Measurements from ENCODE around the gene CHCHD3.

The CHCHD3 gene

DNA sequence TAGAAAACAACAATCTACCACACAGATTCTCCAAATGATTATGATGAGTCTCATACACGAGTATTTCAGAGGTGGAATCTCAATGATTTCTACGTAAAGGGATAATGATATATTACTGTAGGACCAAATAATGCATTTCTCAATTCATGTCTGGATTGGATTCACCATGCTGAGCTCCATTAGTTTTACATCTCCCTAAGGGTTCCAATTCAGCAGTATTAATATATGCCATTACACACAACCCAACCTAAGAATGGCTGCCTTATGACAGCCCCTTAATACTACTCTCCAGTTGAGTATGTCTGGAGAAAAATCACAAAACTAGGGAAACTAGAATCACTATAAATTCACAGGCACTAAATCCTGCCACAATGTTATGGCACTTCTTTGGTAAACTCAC lies 271.3 kb downstream of the CHCHD3 start:
- no peak for DNase-seq (ENCODE audit: low spot score)

GRCh38 chr7:132806834-132807233 lies 275.1 kb downstream of the CHCHD3 start:
- no peak for DNase-seq (ENCODE audit: low spot score)

DNA sequence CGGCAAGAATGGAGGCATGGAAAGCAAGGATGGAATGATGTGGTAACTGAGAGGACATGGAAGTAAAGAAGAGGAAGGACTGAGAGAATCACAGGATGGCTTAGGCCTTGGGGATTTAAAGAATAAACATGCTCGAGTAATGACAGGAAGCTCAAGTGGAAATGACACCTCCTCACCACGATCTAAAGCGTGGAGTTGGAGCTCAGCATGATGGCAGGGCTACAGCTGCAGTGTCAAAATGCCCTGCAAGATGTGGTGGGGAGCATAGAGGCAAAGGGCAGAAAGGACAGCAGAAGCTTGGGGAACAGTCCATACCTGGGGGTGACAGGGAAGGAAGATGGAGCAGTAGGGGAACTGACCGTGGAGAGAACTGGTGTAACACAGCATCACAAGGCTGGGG lies 276.1 kb downstream of the CHCHD3 start:
- DNase-seq (ENCODE audit: low spot score), result no peak

DNA sequence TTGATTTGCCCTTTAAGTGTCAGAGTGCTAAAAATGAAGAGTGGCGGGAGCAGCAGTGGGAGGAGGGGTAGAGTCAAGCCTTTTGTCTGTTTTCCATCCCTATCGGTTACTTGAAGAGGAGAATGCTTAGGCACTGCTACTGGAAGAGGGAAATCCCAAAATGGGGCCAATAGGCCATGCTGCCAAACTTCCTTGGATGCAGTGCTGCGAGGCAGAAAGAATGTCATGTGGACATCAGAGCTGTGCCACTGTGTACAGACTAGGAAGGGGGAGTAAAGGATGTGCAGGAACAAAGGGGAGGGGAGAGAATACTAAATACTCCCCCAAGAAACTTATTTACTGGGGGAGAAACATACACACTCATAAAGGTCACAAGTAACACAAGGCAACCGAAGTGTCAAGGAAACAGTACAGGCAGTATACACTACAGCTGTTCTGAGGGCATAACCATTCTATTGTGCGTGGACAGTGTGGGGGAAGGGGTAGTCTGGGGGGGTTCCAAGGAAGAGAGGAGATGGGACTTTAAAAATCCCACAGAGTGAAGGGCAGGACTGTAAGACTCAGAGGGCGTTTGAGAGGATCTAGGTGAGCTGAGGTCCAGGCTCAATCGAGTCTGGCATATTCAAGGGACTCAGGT lies 276.9 kb downstream of the CHCHD3 start:
- DNase-seq (ENCODE audit: low spot score), result no peak

DNA sequence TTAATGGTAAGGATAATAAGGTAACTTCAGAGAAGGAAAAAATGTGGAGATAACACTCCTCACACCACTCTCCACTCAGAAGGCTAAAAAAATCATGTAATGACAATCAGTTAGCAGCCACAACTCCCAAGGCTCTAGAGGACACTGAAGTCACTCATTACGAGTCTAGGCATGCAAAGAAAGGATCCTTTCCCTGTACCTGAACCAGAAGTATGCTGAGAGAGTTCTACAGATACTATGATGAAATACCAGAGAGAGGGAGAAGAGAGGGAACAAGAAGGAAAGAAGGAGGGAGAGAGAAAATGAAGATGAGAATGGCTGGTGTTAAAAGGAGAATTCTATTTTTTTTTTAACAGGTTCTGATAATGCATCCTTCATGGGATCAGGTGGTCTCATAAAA lies 281.4 kb downstream of the CHCHD3 start:
- no peak for DNase-seq (ENCODE audit: low spot score)

DNA sequence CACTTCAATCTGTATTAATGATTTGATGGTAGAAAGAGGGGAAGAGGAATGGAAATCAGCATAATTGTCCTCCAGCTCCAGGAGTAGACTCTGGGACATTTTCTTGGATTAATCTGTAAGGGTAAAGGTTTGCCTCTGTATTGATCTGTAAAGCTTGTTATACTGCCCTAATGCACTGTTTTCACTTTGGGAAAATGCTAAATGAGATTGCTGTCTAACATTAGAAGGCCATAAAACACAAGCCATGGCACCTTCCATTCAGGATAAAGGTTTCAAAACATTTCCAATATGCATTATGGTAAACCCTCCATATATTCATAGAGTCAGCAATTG lies 282.8 kb downstream of the CHCHD3 start:
- DNase-seq (ENCODE audit: low spot score), result no peak

- no peak for DNase-seq (ENCODE audit: low spot score)
Observed at GRCh38 chr7:132797152-132797551, 284.7 kb downstream of the CHCHD3 start.

DNA sequence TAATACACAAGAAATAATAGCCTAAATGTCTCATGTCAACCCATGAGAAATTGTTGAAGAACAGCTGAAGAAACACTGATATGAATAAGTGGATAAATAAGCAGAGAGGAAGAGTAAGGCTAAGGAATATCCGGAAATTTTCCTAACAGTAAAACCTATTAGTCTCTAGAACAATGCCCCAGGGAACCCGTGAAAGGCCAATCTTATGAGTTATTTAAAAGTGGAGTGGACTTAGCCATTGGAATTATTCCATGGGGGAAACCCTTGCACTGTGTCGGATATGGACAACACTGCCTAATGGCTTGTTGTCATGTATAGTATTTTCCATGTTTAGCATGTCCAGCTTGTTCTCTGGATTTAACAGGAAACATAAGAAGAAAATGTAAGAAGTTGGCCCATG lies 288.4 kb downstream of the CHCHD3 start:
- no peak for DNase-seq (ENCODE audit: low spot score)

DNA sequence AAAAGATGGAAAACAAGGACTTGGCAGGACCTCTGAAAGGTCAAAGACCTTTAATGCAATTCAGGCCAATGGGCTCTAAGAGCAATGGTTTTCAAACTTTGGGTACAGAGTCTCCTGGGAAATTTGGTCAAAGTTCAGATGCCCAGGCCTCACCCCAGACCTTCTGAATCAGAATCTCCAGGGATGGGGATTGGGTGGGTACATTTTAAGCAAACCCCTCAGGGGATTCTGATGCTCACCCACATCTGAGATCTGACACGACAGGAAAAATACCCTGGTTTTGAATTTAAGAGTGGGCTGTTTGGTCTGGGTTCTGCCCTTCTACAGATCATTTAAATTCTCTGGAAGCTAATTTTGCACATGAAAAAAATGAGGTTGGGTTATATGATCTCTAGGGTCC lies 290.9 kb downstream of the CHCHD3 start:
- DNase-seq (ENCODE audit: low spot score), result no peak

DNA sequence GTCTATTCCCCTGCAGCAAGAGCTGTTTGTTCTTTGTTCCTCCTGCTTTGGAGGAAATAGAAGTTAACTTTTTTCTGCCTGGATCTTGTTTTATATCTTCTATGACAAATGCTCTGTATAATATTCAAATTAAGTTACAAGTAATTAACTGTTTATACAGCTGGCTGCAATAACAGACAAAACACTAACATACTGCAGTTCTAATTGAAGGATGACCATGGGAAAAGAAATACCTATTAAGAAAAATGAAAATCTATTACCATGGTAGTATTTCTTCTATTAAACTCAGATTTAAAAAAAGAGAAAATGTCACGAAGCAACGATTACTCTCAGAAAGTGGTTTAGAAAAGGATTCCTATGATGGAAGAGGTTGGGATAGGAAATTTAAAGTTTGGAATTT lies 291.8 kb downstream of the CHCHD3 start:
- no peak for DNase-seq (ENCODE audit: low spot score)

DNA sequence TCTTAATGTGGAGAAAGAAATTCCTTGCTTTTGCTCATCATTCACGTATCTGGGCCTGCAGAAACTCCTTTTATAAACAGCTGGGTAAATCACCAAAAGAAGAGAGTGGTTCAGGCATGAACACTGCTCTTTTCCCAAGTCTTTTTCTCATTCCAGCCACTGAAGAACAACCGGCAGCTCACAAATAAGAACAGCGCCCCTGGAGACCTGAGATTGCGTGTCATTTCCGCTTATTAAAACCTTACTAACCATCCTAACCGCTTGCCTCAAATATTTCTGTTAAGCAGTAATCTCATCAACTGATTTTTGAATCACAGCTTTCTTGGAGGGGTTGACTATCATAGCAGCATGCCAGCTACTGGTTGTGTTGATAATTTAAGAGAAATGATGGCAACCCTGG lies 292.6 kb downstream of the CHCHD3 start:
- no peak for DNase-seq (ENCODE audit: low spot score)

DNA sequence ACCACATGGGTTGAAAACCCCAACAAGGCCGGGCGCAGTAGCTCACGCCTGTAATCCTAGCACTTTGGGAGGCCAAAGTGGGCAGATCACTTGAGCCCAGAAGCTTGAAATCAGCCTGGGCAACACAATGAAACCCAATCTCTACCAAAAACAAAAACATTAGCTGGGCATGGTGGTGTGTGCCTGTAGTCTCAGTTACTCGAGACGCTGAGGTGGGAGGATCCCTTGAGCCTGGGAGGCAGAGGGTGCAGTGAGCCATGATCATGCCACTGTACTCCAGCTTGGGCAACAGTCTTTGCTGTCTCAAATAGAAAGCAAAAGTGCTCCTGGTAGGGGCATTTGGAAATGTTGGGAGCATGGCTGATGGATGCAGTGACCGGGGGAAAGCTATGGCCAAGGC lies 296.0 kb downstream of the CHCHD3 start:
- no peak for DNase-seq (ENCODE audit: low spot score)

DNA sequence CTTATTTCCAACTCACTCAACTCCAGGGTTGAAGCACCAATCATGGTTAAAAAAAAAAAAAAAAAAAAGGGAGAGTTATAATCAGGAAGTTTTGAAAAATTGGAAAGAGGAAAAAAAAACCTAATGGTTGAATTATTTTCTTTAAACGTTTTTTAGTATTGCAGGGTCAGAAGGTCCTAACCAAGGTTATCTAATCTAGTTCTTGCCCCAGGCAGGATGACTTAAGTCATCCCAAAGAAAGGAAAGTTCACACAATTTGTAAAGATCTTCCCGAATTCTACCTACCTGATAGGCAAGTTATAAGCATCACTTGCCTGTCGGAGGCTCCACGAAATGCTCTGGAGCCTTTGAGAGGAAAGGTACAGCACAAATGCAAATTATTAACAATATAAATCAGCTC lies 297.5 kb downstream of the CHCHD3 start:
- DNase-seq (ENCODE audit: low spot score), result no peak

DNA sequence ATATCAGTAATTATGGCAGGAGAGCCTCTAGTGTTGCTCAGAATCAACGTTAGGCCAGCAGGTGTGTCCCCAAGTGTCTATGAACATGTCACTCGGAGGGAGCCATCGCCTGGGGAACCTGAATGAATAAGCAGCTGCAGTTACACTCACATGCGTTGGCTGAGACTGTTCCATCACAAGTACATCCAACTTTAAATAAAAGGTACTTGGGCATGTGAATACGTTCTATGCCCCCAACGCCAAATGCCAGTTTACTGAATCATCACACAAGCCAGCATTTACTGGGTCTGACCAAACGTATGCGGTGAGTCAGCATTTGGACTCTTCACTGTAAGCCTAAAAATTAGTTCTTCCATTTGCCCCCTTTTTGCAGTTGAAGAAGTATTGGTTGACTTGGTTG lies 298.1 kb downstream of the CHCHD3 start:
- DNase-seq (ENCODE audit: low spot score), result peak; percentile 70

- no peak for DNase-seq (ENCODE audit: low spot score)
Observed at GRCh38 chr7:132782777-132783640, 298.9 kb downstream of the CHCHD3 start.

DNA sequence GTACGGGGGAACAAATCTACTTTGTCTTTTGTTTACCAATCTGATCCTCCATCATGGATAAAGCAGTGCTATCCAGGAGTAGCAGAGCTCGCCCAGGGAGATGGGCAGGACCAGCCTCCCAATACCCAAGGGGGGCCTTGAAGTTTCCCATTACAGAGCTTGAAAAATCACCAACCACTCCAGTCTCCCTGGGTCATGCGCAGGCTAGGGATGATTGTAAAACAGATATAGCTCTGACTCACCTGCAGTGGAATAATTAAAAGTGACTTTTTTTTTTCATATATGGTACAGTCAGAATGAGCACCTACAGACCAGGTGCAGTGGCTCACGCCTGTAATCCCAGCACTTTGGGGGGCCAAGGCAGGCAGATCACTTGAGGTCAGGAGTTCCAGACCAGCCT lies 301.1 kb downstream of the CHCHD3 start:
- no peak for DNase-seq (ENCODE audit: low spot score)

DNA sequence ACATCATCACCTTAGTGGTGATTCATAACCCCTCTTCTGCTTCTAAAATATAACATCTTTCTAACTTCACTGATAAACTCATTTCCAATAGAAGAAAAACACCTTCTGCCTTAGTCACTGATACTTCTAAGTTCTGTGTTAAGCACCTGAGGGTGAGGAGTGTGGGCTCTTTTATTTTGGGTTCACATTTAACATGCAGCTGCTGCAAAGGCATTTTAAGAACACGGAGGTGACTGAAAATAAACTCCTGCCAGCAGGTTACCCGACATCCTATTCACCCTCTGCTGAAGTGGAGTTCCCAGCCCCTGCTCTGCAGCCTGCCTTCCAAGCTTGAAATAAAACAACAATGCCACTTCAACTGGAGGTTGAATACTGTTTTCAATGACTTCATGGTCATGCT lies 302.7 kb downstream of the CHCHD3 start:
- no peak for DNase-seq (ENCODE audit: low spot score)

DNA sequence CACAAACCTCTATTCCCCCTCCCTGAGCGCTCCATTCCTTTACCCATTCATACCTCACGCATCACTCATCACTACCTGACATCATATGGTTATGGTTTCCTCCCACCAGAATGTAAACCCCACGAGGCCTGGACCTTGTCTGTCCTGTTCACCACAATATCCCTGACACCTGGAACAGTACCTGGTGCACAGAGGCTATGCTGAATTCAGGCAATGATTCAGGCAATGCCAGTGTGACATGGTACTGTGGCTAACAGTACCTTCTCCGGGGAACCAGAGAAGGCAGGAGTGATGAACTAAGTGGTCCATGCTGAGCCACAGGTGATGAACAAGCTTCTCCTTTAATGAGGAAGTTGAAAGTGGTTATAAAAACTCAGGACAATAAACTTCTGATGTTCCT lies 303.1 kb downstream of the CHCHD3 start:
- DNase-seq (ENCODE audit: low spot score), result no peak

DNA sequence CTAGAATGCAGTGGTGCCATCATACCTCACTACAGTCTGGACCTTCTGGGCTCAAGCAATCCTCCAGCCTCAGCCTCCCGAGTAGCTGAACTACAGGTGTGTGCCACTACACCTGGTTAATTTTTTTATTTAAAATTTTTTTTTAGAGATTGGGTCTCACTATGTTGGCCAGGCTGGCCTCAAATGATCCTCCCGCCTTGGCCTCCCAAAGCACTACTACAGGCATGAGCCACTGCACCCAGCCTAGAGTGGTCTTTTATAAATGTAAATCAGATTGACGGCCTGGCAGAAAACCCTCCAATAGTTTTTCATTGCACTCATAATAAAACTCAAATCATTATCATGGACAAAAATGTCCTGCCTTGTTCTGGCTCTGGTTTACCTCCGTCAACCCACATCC lies 303.9 kb downstream of the CHCHD3 start:
- DNase-seq (ENCODE audit: low spot score), result no peak

DNA sequence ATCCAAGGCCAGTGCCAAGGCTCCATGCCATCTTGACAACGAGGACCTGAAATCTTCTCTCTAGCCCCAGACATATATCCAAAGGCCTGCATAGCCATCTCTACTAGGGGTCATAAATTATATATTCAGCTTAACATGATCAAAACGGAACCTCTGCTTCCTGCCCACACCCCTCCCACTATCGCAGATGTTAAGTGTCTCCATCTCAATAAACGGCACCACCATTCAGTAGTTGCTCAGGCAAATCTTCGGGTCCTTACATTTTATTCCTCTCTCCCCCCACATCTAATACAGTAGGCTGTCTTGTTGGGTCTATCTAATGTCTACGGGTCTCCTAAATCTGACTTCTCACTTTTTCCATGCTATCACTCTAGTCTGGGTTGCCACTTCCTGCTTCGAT lies 304.5 kb downstream of the CHCHD3 start:
- DNase-seq (ENCODE audit: low spot score), result no peak

DNA sequence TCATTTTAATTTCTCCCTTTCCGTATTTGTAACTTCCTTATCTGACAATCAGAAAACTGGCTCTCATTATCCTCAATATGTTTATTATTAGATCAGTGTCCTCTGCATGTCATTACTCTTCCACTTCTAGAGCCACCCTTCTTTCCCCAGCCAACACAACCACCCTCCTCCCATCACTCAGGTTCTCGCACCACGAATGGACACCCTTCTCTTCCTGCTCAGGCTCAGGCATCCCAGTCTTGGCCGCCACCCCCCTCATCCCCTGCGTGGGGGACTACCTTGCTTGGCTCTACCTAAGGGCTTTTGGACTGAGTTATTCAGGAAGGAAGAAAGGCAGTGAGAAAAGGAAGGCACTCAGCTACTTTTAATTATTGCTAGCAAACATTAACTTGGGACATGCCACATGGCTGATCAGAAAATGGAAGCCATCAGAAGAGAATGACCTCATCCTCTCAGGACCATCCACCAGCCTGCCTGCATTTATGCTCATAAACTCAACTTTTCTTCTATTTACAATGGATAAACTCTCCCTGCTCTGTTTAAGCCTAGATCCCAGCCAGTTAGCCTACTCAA lies 305.8 kb downstream of the CHCHD3 start:
- no peak for DNase-seq (ENCODE audit: low spot score)

DNA sequence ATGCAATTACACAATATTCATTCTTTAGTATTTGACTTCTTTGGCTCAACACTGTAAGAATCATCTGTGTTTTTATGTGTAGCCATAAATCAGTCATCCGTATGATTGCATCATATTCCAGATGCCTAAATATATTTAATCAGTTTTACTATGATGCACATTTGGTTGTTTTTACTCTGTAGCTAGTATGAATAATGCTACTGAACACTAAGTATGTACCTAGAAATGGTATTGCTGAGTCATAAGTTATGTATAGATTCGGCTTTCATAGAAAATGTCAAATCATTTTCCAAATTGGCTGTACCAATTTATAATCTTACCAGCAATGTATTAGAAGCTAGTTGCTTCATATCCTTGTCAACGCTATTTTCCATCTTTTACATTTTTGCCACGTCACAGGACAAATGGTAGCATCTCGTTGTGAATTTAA lies 308.3 kb downstream of the CHCHD3 start:
- DNase-seq (ENCODE audit: low spot score), result no peak

GRCh38 chr7:132771301-132771730 lies 310.6 kb downstream of the CHCHD3 start:
- no peak for DNase-seq (ENCODE audit: low spot score)

GRCh38 chr7:132770055-132770454 lies 311.8 kb downstream of the CHCHD3 start:
- no peak for DNase-seq (ENCODE audit: low spot score)
